Prostate gland (tissue), 2 donors: ENCODE data around the gene IDH3G.

Experiments
- CTCF ChIP-seq, 4 experiments: fragments of 200-600 bp in 2 of 4; fragments of 450-650 bp in 2 of 4; sonication (generic) in 2 of 4; IDR thresholded peaks; 1 replicate in 3 of 4; 2 replicates in 1 of 4; pipeline ENCODE4 v1.5.1; 2016 to 2019; ENCODE audit warnings: antibody characterized with exemption in 4 of 4, mild to moderate bottlenecking in 2 of 4, moderate library complexity in 2 of 4
- POLR2A ChIP-seq: fragments of 450-650 bp; IDR thresholded peaks from one replicate; pipeline ENCODE4 v1.6.1; 2016; ENCODE audit warnings: antibody characterized with exemption, mild to moderate bottlenecking

- no peak for TF ChIP-seq CTCF (IDR thresholded peaks at IDR 0.05)
- TF ChIP-seq POLR2A = no peak
Observed at GRCh38 chrX:153746359-153746758, 47.8 kb downstream of the IDH3G start.
